ENCODE results near the gene ZNF638. TPM values are rescaled to one million over a fixed set of nuclear protein-coding genes. Genes with fewer than 3 reads are reported as not detected.

Gene ZNF638
- total RNA-seq, 4 donors from 2014 or later, result 94.9 to 114 (median 109) TPM

DNA sequence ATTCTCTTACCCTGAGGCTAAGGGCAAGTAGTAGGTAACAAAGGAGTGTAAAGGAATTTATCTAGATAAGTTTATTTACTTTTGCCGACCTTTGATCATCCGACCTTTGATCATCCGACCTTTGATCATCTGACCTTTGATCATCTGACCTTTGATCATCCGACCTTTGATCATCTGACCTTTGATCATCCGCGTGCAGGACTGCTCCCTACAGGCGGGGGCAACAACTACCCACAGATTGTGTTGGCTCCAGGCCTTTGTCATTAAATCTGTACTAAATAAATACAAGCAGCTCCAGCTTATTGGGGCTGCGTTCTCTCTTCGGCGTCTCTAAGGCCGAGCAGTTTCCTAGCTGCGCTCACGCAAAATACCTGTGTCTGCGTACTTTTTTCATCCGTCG is 56.6 kb downstream of the ZNF638 start:
- intact Hi-C loops (cut with DNase I; ENCODE audit: low total_unique reads), result no loop called here
- no peak for DNase-seq (ENCODE audit: low spot score in 2 of 2)
- 93% methylated on average over 16 of the region's 16 CpGs for WGBS, 2 donors
- no peak overlapping the region for H3K4me3 ChIP-seq (ENCODE audit: low read depth, poor library complexity, severe bottlenecking)
- TF ChIP-seq, protein P1, sequence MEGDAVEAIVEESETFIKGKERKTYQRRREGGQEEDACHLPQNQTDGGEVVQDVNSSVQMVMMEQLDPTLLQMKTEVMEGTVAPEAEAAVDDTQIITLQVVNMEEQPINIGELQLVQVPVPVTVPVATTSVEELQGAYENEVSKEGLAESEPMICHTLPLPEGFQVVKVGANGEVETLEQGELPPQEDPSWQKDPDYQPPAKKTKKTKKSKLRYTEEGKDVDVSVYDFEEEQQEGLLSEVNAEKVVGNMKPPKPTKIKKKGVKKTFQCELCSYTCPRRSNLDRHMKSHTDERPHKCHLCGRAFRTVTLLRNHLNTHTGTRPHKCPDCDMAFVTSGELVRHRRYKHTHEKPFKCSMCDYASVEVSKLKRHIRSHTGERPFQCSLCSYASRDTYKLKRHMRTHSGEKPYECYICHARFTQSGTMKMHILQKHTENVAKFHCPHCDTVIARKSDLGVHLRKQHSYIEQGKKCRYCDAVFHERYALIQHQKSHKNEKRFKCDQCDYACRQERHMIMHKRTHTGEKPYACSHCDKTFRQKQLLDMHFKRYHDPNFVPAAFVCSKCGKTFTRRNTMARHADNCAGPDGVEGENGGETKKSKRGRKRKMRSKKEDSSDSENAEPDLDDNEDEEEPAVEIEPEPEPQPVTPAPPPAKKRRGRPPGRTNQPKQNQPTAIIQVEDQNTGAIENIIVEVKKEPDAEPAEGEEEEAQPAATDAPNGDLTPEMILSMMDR (IDR thresholded peaks at IDR 0.05), result no peak
- no peak for TF ChIP-seq POLR2A (IDR thresholded peaks at IDR 0.05)

DNA sequence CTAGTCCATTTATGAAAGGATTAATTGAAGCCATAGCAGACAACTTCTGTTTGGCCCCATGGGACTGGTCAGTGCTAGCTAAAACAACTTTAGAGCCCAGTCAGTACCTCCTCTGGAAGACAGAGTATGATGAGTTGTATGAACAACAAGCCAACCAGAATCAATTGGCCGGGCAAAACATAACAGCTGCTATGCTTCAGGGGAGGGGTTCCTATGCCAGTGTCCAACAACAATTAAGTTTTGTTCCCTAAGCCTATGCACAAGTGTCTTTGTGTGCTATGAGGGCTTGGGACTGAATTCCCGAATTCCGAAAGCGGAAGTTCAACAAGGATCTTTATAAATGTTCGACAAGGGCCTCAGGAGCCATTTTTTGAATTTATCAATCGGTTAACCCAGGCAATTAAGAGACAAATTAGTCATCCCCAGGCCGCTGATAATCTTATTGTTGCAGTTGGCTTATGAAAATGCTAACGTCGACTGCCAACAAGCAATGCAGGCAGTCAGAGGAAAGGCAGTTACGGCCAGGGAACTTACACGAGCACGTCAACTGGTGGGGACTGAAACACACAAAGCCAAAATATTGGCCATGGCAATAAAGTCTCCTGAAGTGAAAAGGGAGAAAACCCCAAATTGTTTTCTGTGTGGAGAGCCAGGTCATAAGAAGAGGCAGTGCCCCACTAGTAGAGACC is 57.9 kb downstream of the ZNF638 start:
- DNase-seq (ENCODE audit: low spot score in 2 of 2), result no peak
- WGBS, 2 donors, result 88 to 96% methylated on average over 12 of the region's 12 CpGs
- H3K4me3 ChIP-seq (ENCODE audit: low read depth, poor library complexity, severe bottlenecking), result no peak overlapping the region
- TF ChIP-seq, protein P1 (IDR thresholded peaks at IDR 0.05), result no peak
- intact Hi-C loops (cut with DNase I; ENCODE audit: low total_unique reads), result no loop called here

DNA sequence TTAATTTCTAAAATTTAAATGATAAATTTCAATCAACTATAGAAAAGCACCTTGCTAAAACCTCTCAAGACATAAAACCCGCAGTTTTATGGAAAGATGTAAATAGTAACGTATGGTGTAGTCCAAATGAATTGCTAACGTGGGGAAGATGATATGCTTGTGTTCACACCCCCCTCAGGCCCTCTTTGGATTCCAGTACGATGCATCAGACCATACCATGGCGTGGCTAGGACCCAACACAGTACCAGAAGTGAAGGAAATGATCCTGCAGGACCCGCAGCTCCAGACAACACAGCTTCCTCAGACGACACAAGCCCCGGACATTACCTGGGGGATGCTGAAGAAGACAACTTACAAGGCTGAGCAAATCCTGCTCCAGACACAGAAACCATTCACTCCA is 61.6 kb downstream of the ZNF638 start:
- WGBS, 2 donors, result 92% methylated on average over 8 of the region's 8 CpGs
- no peak overlapping the region for H3K4me3 ChIP-seq (ENCODE audit: low read depth, poor library complexity, severe bottlenecking)
- intact Hi-C loops (cut with DNase I; ENCODE audit: low total_unique reads), result no loop called here
- TF ChIP-seq POLR2A (IDR thresholded peaks at IDR 0.05), result no peak
- TF ChIP-seq, protein P1 (IDR thresholded peaks at IDR 0.05), result no peak
- no peak for DNase-seq (ENCODE audit: low spot score in 2 of 2)

DNA sequence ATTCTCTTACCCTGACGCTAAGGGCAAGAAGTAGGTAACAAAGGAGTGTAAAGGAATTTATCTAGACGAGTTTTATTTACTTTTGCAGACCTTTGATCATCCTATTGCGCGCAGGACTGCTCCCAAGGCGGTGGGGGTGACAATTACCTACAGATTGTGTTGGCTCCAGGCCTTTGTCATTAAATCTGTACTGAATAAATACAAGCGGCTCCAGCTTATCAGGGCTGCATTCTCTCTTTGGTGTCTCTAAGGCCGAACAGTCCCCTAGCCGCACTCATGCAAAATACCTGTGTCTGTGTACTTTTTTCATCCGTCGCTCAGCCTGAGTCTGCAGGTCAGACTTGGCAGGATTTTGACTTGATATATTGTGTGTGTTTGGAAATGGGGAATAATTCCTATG is 63.9 kb downstream of the ZNF638 start:
- H3K4me3 ChIP-seq (ENCODE audit: low read depth, poor library complexity, severe bottlenecking), result no peak overlapping the region
- no peak for TF ChIP-seq POLR2A (IDR thresholded peaks at IDR 0.05)
- TF ChIP-seq, protein P1 (IDR thresholded peaks at IDR 0.05), result no peak
- no peak for DNase-seq (ENCODE audit: low spot score in 2 of 2)
- WGBS, 2 donors, result 90 to 94% methylated on average over 10 of the region's 10 CpGs
- intact Hi-C loops (cut with DNase I; ENCODE audit: low total_unique reads), result no loop called here

DNA sequence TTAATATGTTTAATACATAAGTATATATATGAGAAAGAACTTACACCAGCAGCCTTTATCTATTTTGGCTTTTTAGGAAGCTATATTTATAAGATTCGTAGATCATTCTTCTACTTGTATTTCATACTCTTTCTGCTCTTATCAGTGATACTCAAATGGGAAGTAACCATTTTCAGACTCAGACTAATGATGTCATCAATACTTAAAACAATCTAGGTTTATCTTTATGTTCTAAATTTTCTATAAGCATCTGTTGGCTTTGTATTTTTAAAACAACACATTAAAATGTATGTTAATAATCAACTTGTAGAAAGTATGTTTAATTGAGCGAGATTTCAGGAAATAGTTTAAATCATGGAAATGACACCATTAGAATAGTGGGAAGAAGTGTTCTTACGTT is 70.8 kb downstream of the ZNF638 start:
- DNase-seq (ENCODE audit: low spot score in 2 of 2), result no peak
- 94 to 95% methylated on average over 3 of the region's 3 CpGs for WGBS, 2 donors
- no peak overlapping the region for H3K4me3 ChIP-seq (ENCODE audit: low read depth, poor library complexity, severe bottlenecking)
- intact Hi-C loops (cut with DNase I; ENCODE audit: low total_unique reads), result no loop called here
- TF ChIP-seq, protein P1 (IDR thresholded peaks at IDR 0.05), result no peak
- no peak for TF ChIP-seq POLR2A (IDR thresholded peaks at IDR 0.05)

DNA sequence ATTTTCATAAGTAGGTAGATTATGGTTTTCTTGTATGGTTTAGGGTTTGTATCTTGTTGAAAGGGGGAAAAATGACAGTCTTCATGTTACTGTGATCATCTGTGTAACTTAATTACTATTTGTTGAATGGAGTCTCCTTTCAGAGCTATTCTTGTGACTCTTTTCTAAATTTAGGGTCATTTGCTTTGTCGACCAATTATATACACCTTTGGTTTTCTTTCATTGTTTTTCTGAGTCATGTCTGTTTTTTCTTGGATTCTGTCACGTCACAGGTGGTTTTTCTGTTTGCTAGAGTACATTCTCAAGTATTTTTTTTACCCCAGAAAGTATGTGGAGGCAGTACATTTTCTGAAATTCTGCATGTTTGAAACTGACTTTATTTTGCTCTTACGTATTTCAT is 78.0 kb downstream of the ZNF638 start:
- TF ChIP-seq, protein P1 (IDR thresholded peaks at IDR 0.05), result no peak
- no peak for TF ChIP-seq POLR2A (IDR thresholded peaks at IDR 0.05)
- 90 to 92% methylated on average over 3 of the region's 3 CpGs for WGBS, 2 donors
- H3K4me3 ChIP-seq (ENCODE audit: low read depth, poor library complexity, severe bottlenecking), result no peak overlapping the region
- no peak for DNase-seq (ENCODE audit: low spot score in 2 of 2)
- intact Hi-C loops (cut with DNase I; ENCODE audit: low total_unique reads), result no loop called here
